Psoas muscle (tissue), 8 donors: ENCODE results near the gene ALDH1A1. TPM values are rescaled to one million over a fixed set of nuclear protein-coding genes. Genes with fewer than 3 reads are reported as not detected.

Experiments used
- ATAC-seq, 4 donors: fragments of 200-7000 bp; cut with Tn5 transposase; one replicate each; pipeline ENCODE4 v1.9.1; 2020; ENCODE audit warnings: moderate library complexity in 3 of 4, mild to moderate bottlenecking in 2 of 4
- DNase-seq, 2 donors: peaks; one replicate each; pipeline ENCODE4 v3.0.0-alpha.2; 2020
- H3K27ac ChIP-seq: fragments of 200-600 bp; one replicate; pipeline ENCODE4 v1.8.0; 2022
- H3K27me3 ChIP-seq, 3 donors: fragments of 200-600 bp in 1 of 3; one replicate each; pipeline versions ENCODE4 v1.6.1 to v1.8.0; 2013 to 2022; ENCODE audit warnings: low read length in 2 of 3, mild to moderate bottlenecking in 2 of 3, moderate library complexity in 1 of 3; ENCODE audit not compliant: insufficient read depth in 3 of 3
- H3K36me3 ChIP-seq, 2 donors: fragments of 200-600 bp in 1 of 2; one replicate each; pipeline versions ENCODE4 v1.6.1 to v1.8.0; 2013 to 2022; ENCODE audit warnings: low read depth in 1 of 2, mild to moderate bottlenecking in 1 of 2, moderate library complexity in 1 of 2; ENCODE audit not compliant: insufficient read depth in 1 of 2
- H3K4me1 ChIP-seq: fragments of 200-600 bp; one replicate; pipeline ENCODE4 v1.8.0; 2022
- H3K4me3 ChIP-seq: fragments of 200-600 bp; one replicate; pipeline ENCODE4 v1.8.0; 2022; ENCODE audit warnings: mild to moderate bottlenecking
- H3K9me3 ChIP-seq: fragments of 200-600 bp; one replicate; pipeline ENCODE4 v1.8.0; 2022
- WGBS, 3 donors: extraction: QIAGEN DNeasy Blood & Tissue Kit; methylation state at CpG; one replicate each; pipeline versions ENCODE4 v1.1.6 to v1.1.7; 2013; 5-methylcytosine and 5-hydroxymethylcytosine counted together
- intact Hi-C, 2 donors: fragments of 100-400 bp; cut with DNase I; formaldehyde crosslinking; loops; one replicate each; pipeline versions ENCODE4 v1.11.0 to v1.14.2; 2022
- polyA plus RNA-seq, 3 donors: library from polyadenylated mRNA; stranded (reverse); fragments of 200-250 nt; gene quantifications; one replicate each; pipeline ENCODE4 v1.2.3, GENCODE V29; 2013
- total RNA-seq, 4 donors: library from RNA; stranded (reverse); fragmentation: NEBNext Ultra II Directional in 2 of 4; extraction: Animal tissue kit (Norgen Biotek cat#: 25700) in 2 of 4; gene quantifications; one replicate each; pipeline versions ENCODE4 v1.2.1 to v1.2.4, GENCODE V29; 2021 to 2023
- TF ChIP-seq, protein P1 (sequence below): fragments of 200-600 bp; IDR thresholded peaks from one replicate; pipeline ENCODE4 v1.8.0; 2022; ENCODE audit warnings: antibody characterized with exemption
- donor health status: healthy with polysubstance abuse.
- donor health status: DM: no; HTN: no; CAD: no; lungs with moderate emphysema.
- donor health status: Bipolar disorder and iron deficiency.
- donor health status: healthy.
- donor health status: DM: yes; HTN: yes; CAD: no.
- donor health status: DM: no; HTN: no; CAD: no.
- donor health status: DM: no; HTN: no; CAD: no.
- donor health status: DM: yes; HTN: yes; CAD: no.

ALDH1A1 gene
- total and polyA plus RNA-seq, 7 donors: 7.0 to 57.0 (median 21.0) TPM

DNA sequence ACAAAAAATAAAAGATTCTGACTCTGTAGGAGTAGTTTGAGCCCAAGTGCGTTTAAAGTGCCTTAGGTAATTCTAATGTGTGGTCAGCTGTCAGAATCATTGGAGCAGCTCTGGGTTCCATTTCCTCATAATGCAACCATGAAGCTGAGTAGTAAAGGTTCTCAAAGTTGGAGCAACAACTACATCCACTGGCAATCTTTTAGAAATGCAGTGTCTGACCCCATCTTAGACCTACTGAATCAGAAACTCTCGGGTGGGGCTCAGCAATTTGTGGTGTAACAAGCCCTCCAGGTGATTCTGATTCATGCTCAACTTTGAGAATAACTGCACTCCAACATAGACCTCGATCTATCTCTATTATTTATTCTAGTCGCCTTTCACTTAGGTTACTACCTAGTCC is 7.6 kb upstream of the ALDH1A1 start:
- DNase-seq: no peak
- no peaks in the 10 kb centered on the region for H3K4me1 ChIP-seq
- no peak overlapping the region for H3K27ac ChIP-seq
- TF ChIP-seq, protein P1, sequence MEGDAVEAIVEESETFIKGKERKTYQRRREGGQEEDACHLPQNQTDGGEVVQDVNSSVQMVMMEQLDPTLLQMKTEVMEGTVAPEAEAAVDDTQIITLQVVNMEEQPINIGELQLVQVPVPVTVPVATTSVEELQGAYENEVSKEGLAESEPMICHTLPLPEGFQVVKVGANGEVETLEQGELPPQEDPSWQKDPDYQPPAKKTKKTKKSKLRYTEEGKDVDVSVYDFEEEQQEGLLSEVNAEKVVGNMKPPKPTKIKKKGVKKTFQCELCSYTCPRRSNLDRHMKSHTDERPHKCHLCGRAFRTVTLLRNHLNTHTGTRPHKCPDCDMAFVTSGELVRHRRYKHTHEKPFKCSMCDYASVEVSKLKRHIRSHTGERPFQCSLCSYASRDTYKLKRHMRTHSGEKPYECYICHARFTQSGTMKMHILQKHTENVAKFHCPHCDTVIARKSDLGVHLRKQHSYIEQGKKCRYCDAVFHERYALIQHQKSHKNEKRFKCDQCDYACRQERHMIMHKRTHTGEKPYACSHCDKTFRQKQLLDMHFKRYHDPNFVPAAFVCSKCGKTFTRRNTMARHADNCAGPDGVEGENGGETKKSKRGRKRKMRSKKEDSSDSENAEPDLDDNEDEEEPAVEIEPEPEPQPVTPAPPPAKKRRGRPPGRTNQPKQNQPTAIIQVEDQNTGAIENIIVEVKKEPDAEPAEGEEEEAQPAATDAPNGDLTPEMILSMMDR: no peak
- 70 to 78% (median 76%) methylated on average over 4 of the region's 4 CpGs for WGBS, 3 donors
- H3K9me3 ChIP-seq: no peaks in the 10 kb centered on the region
- H3K27me3 ChIP-seq: no peaks in the 10 kb centered on the region
- no peaks in the 10 kb centered on the region for H3K36me3 ChIP-seq
- no peak for ATAC-seq
- intact Hi-C loops: no loop called here
- no peak overlapping the region for H3K4me3 ChIP-seq

DNA sequence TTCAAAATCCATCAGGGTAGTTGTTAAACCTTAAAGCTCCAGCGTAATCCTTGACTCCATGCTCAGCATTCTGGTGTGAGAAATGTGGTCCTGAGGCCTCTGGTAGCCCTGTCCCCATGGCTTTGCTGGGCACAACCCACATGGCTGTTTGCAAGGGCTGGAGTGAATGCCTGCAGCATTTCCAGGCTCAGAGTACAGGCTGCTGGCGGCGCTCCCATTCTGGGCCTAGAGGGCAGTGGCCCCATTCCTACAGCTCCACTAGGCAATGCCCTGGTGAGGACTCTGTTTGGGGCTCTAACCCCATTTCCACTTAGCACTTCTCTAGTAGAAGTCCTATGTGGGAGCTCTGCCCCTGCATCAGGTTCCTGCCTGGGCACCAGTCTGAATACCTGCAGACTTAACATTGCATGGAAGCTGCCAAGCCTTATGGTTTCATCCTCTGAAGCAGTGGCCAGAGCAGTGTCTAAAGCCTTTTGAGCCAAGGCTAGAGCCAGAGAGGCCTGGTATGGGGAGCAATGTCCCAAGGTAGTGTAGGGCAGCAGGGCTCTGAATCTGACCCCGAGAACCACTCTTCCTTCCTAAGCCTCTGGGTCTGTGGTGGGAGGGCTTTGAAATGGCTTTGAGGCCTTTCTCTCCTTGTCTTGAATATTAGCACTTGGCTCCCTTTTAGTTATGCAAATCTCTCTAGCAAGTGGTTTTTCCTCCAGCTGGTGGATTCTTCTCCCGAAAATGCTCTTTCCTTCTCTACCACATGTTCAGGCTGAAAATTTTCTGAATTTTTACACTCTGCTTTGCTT is 5.8 kb upstream of the ALDH1A1 start:
- intact Hi-C loops: no loop called here
- Histone ChIP-seq H3K27ac (no peak overlapping the region), H3K27me3 (no peaks in the 10 kb centered on the region), H3K4me1 (no peaks in the 10 kb centered on the region), H3K36me3 (no peaks in the 10 kb centered on the region), H3K4me3 (no peak overlapping the region), H3K9me3 (no peaks in the 10 kb centered on the region)
- DNase-seq (peak in 1 of 2 donors; percentile 41), ATAC-seq (no peak)
- 94 to 99% (median 96%) methylated on average over 5 of the region's 5 CpGs for WGBS, 3 donors
- TF ChIP-seq, protein P1: no peak

DNA sequence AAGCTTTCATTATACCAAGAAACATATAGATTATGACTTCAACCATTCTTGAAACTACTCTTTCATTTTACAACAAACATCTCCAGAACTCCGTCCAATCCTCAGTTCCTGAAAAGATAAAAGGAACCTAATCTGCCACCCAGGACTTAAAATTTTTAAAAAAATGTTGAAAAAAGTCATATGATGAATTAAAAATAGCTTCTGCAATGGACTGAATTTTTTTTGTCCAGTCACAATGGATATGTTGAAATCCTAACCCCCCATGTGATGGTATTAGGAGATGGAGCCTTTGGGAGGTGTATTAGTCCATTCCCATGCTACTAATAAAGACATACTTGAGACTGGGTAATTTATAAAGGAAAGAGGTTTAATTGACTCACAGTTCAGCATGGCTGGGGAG is 2.7 kb upstream of the ALDH1A1 start:
- intact Hi-C loops: no loop called here
- Histone ChIP-seq H3K4me1 (peaks cover 8% of the 10 kb centered on the region), H3K27me3 (no peaks in the 10 kb centered on the region), H3K36me3 (no peaks in the 10 kb centered on the region), H3K4me3 (no peak overlapping the region), H3K27ac (no peak overlapping the region), H3K9me3 (no peaks in the 10 kb centered on the region)
- 94 to 97% (median 95%) methylated on average over 1 of the region's 1 CpG for WGBS, 3 donors
- no peak for DNase-seq
- no peak for ATAC-seq
- TF ChIP-seq, protein P1: no peak

DNA sequence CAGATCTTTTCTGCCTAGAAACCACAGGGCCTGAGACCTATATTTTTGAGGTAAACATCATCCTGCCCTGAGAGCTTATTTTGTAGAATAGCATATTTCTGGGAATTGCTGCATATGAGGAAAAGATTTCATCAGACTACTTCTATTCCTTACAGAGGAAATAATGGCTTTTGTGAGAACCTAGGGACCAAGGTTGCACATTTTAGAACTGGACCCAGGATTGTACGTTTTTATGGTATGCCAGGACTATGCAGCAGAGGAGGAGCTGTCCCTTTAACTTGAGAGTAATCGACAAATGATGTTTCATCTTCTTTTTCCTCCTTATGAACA is 2.2 kb upstream of the ALDH1A1 start:
- intact Hi-C loops: no loop called here
- DNase-seq (no peak), ATAC-seq (no peak)
- Histone ChIP-seq H3K9me3 (no peaks in the 10 kb centered on the region), H3K27ac (no peak overlapping the region), H3K27me3 (no peaks in the 10 kb centered on the region), H3K4me1 (peaks cover 10% of the 10 kb centered on the region), H3K36me3 (no peaks in the 10 kb centered on the region), H3K4me3 (no peak overlapping the region)
- TF ChIP-seq, protein P1: no peak
- WGBS, 3 donors: 43 to 62% (median 55%) methylated on average over 2 of the region's 2 CpGs
